ENCODE results near the gene BNC2. TPM values are rescaled to one million over a fixed set of nuclear protein-coding genes. Genes with fewer than 3 reads are reported as not detected.

The BNC2 gene
- total RNA-seq, 2 experiments from 2014 or later = not detected

DNA sequence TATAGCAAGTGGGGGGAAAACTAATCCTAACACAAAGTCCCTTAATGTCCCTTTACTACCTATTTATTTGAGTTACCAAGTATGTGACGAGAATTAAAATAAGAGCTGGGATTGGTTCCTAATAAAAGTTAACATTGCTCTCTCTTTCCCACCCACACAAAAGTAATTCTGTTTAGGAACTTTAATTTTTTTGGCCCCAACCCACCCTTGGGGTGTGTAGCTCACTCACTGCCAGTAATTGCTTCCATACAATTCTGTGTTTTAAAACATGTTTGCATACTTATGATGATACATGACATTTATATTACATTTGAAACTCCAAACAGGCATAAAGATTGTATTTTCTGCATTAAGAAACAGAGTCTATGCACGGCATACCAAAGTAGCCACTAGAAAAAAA lies 106.5 kb downstream of the BNC2 start:
- Histone ChIP-seq H3K27ac (ENCODE audit: low read depth, low read length, poor library complexity, severe bottlenecking) (no peak overlapping the region), H3K9me2 (ENCODE audit: insufficient read depth, low read length) (no peaks in the 10 kb centered on the region), H3K4me1 (ENCODE audit: insufficient read depth, low read length, poor library complexity, severe bottlenecking) (no peaks in the 10 kb centered on the region), H4K20me1 (ENCODE audit: insufficient read depth, low read length) (no peaks in the 10 kb centered on the region), H2AFZ (ENCODE audit: low read length) (no peak overlapping the region), H3K4me2 (ENCODE audit: low read length) (no peak overlapping the region), H3K79me2 (ENCODE audit: insufficient read depth, low read depth, low read length) (no peaks in the 10 kb centered on the region), H3K4me3 (ENCODE audit: low read depth, low read length, poor library complexity, severe bottlenecking) (no peak overlapping the region), H3K36me3 (ENCODE audit: insufficient read depth, low read length) (no peaks in the 10 kb centered on the region), H3K9me3 (ENCODE audit: low read length) (no peaks in the 10 kb centered on the region)
- intact Hi-C loops (cut with micrococcal nuclease; ENCODE audit: unreplicated experiment) = no loop called here
- ChIA-PET POLR2A (interaction anchor here (1.0 to 1.3 kb wide), 2 partner anchors 12 to 64 kb away, joined by 3 read pairs; no protein-coding TSS in a partner anchor), CTCF (ENCODE audit: unreplicated experiment) (interaction anchor here (0.6 kb wide), 1 partner anchor 354 kb away, joined by 4 read pairs; no protein-coding TSS in a partner anchor)
- DNase-seq (ENCODE audit: low spot score) = no peak
- no peak for TF ChIP-seq EZH2phosphoT487 (IDR thresholded peaks at IDR 0.05; ENCODE audit: borderline replicate concordance, low read depth, low read length)
- TF ChIP-seq, protein P1, sequence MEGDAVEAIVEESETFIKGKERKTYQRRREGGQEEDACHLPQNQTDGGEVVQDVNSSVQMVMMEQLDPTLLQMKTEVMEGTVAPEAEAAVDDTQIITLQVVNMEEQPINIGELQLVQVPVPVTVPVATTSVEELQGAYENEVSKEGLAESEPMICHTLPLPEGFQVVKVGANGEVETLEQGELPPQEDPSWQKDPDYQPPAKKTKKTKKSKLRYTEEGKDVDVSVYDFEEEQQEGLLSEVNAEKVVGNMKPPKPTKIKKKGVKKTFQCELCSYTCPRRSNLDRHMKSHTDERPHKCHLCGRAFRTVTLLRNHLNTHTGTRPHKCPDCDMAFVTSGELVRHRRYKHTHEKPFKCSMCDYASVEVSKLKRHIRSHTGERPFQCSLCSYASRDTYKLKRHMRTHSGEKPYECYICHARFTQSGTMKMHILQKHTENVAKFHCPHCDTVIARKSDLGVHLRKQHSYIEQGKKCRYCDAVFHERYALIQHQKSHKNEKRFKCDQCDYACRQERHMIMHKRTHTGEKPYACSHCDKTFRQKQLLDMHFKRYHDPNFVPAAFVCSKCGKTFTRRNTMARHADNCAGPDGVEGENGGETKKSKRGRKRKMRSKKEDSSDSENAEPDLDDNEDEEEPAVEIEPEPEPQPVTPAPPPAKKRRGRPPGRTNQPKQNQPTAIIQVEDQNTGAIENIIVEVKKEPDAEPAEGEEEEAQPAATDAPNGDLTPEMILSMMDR (conservative IDR thresholded peaks at IDR 0.05; ENCODE audit: low read length) = no peak
- BruUV-seq (replicated peaks) = no TSS peak

DNA sequence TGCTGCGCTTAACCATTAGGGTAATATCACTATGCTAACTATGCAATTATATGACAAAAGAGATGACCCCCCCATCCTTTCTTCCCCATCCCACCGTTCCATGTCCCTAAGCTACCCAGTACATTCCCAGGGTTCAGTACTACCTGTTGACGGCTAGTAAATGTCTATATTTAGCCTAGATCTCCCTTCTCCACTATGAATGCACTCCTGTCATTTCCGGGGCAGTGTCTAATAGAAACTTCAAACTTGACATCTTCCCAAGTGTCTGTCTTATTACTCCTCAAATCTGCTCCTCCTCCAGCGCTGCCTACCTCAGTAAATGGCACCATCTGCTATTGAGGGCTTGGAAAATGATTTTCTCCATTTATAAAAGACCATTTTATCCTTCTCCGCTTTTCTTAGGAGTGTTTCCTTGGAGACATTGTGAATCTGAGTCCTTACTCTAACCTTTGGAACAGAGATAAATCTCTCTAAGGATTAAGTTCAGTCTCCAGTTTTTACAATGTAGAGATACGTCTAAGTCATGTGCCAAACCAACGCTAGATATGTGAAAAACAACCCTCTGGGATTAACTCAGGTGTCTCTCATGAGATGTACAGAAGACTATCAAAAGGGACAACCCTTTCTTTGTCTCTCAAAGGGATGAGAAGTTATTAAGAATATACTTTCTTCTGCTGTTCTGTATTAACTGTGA lies 114.9 kb downstream of the BNC2 start:
- CTCF ChIA-PET (ENCODE audit: unreplicated experiment) = no interaction called here
- no peaks in the 10 kb centered on the region for H3K79me2 ChIP-seq (ENCODE audit: insufficient read depth, low read depth, low read length)

GRCh38 chr9:16754662-16755061 lies 115.8 kb downstream of the BNC2 start:
- DNase-seq (ENCODE audit: low spot score) = no peak
- H3K4me1 ChIP-seq (ENCODE audit: insufficient read depth, low read length, poor library complexity, severe bottlenecking) = no peaks in the 10 kb centered on the region
- no peak overlapping the region for H2AFZ ChIP-seq (ENCODE audit: low read length)
- no peak overlapping the region for H3K27ac ChIP-seq (ENCODE audit: low read depth, low read length, poor library complexity, severe bottlenecking)
- TF ChIP-seq EZH2phosphoT487 (IDR thresholded peaks at IDR 0.05; ENCODE audit: borderline replicate concordance, low read depth, low read length) = no peak
- TF ChIP-seq, protein P1 (conservative IDR thresholded peaks at IDR 0.05; ENCODE audit: low read length) = no peak
- H4K20me1 ChIP-seq (ENCODE audit: insufficient read depth, low read length) = no peaks in the 10 kb centered on the region
- BruUV-seq (replicated peaks) = no TSS peak
- intact Hi-C loops (cut with micrococcal nuclease; ENCODE audit: unreplicated experiment) = no loop called here
- ChIA-PET POLR2A (no interaction called here), CTCF (ENCODE audit: unreplicated experiment) (no interaction called here)
- H3K4me2 ChIP-seq (ENCODE audit: low read length) = no peak overlapping the region
- no peaks in the 10 kb centered on the region for H3K9me2 ChIP-seq (ENCODE audit: insufficient read depth, low read length)
- no peaks in the 10 kb centered on the region for H3K36me3 ChIP-seq (ENCODE audit: insufficient read depth, low read length)
- no peaks in the 10 kb centered on the region for H3K79me2 ChIP-seq (ENCODE audit: insufficient read depth, low read depth, low read length)
- H3K9me3 ChIP-seq (ENCODE audit: low read length) = no peaks in the 10 kb centered on the region
- no peak overlapping the region for H3K4me3 ChIP-seq (ENCODE audit: low read depth, low read length, poor library complexity, severe bottlenecking)

More for the DNA sequence above, 114.9 kb downstream of the BNC2 start:
- POLR2A ChIA-PET = no interaction called here
- Histone ChIP-seq H3K27ac (ENCODE audit: low read depth, low read length, poor library complexity, severe bottlenecking) (no peak overlapping the region), H3K36me3 (ENCODE audit: insufficient read depth, low read length) (no peaks in the 10 kb centered on the region), H3K4me2 (ENCODE audit: low read length) (no peak overlapping the region), H3K4me3 (ENCODE audit: low read depth, low read length, poor library complexity, severe bottlenecking) (no peak overlapping the region), H3K4me1 (ENCODE audit: insufficient read depth, low read length, poor library complexity, severe bottlenecking) (no peaks in the 10 kb centered on the region), H3K9me3 (ENCODE audit: low read length) (no peaks in the 10 kb centered on the region), H2AFZ (ENCODE audit: low read length) (no peak overlapping the region), H4K20me1 (ENCODE audit: insufficient read depth, low read length) (no peaks in the 10 kb centered on the region), H3K9me2 (ENCODE audit: insufficient read depth, low read length) (no peaks in the 10 kb centered on the region)
- no peak for DNase-seq (ENCODE audit: low spot score)
- TF ChIP-seq, protein P1 (conservative IDR thresholded peaks at IDR 0.05; ENCODE audit: low read length) = no peak
- TF ChIP-seq EZH2phosphoT487 (IDR thresholded peaks at IDR 0.05; ENCODE audit: borderline replicate concordance, low read depth, low read length) = no peak
- intact Hi-C loops (cut with micrococcal nuclease; ENCODE audit: unreplicated experiment) = no loop called here
- BruUV-seq (replicated peaks) = no TSS peak

Data from OCI-LY7 (cell line).